Breast epithelium (tissue), 3 donors: ENCODE measurements around the gene RND3.

Experiments used
- POLR2A ChIP-seq: fragments of 450-650 bp; IDR thresholded peaks from one replicate; pipeline ENCODE4 v1.6.1; 2016; ENCODE audit warnings: antibody characterized with exemption, mild to moderate bottlenecking, moderate library complexity
- TF ChIP-seq, protein P1 (sequence below), 3 donors: fragments of 450-650 bp; IDR thresholded peaks; one replicate each; pipeline ENCODE4 v1.5.1; 2016 to 2017; ENCODE audit warnings: antibody characterized with exemption in 3 of 3, mild to moderate bottlenecking in 3 of 3, moderate library complexity in 3 of 3

DNA sequence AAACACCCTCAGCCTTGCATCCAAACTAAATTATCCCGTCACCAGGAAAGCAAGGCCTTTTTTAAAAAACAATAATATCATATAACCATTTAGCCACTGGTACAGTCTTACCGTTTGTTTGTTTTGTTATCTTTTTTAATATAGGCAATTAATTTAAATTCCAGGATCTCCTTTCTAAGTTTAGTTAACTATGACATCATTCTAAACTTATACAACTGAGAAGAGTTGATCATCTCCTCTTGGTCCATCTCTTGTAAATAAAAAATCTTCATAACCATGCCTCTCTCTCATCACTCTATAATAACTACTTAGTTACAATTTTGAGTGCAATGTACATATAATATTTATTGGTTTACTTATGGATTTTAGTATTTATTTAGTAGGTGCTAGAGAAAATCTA, 46.2 kb downstream of the RND3 start:
- TF ChIP-seq, protein P1, sequence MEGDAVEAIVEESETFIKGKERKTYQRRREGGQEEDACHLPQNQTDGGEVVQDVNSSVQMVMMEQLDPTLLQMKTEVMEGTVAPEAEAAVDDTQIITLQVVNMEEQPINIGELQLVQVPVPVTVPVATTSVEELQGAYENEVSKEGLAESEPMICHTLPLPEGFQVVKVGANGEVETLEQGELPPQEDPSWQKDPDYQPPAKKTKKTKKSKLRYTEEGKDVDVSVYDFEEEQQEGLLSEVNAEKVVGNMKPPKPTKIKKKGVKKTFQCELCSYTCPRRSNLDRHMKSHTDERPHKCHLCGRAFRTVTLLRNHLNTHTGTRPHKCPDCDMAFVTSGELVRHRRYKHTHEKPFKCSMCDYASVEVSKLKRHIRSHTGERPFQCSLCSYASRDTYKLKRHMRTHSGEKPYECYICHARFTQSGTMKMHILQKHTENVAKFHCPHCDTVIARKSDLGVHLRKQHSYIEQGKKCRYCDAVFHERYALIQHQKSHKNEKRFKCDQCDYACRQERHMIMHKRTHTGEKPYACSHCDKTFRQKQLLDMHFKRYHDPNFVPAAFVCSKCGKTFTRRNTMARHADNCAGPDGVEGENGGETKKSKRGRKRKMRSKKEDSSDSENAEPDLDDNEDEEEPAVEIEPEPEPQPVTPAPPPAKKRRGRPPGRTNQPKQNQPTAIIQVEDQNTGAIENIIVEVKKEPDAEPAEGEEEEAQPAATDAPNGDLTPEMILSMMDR (IDR thresholded peaks at IDR 0.05), result no peak
- TF ChIP-seq POLR2A, result no peak
